ENCODE measurements around the gene FCHSD2. TPM values are rescaled to one million over a fixed set of nuclear protein-coding genes. Genes with fewer than 3 reads are reported as not detected.

FCHSD2 gene
- total RNA-seq, 1 donor from 2014 or later: 20.4 TPM

- DNase-seq: peak; percentile 65
- H3K4me1 Mint-ChIP-seq: peaks cover 76% of the 10 kb centered on the region
- H3K9me3 Mint-ChIP-seq: no peaks in the 10 kb centered on the region
- no peak overlapping the region for H3K4me3 Mint-ChIP-seq
- peak overlapping the region; percentile 54 for H3K27ac Mint-ChIP-seq
- no peaks in the 10 kb centered on the region for H3K36me3 Mint-ChIP-seq (ENCODE audit: low read depth)
- intact Hi-C loops (cut with micrococcal nuclease): no loop called here
- H3K27me3 Mint-ChIP-seq: no peaks in the 10 kb centered on the region
Observed at GRCh38 chr11:73152086-73152853, 10.2 kb upstream of the FCHSD2 start.

- no peak overlapping the region for H3K4me3 Mint-ChIP-seq
- no peaks in the 10 kb centered on the region for H3K36me3 Mint-ChIP-seq (ENCODE audit: low read depth)
- peaks cover 78% of the 10 kb centered on the region for H3K4me1 Mint-ChIP-seq
- H3K9me3 Mint-ChIP-seq: no peaks in the 10 kb centered on the region
- no peaks in the 10 kb centered on the region for H3K27me3 Mint-ChIP-seq
- H3K27ac Mint-ChIP-seq: no peak overlapping the region
- intact Hi-C loops (cut with micrococcal nuclease): no loop called here
- DNase-seq: no peak
Observed at GRCh38 chr11:73151416-73151815, 9.3 kb upstream of the FCHSD2 start.

GRCh38 chr11:73149105-73149504, 7.0 kb upstream of the FCHSD2 start:
- H3K36me3 Mint-ChIP-seq (ENCODE audit: low read depth): no peaks in the 10 kb centered on the region
- H3K27me3 Mint-ChIP-seq: no peaks in the 10 kb centered on the region
- intact Hi-C loops (cut with micrococcal nuclease): no loop called here
- DNase-seq: no peak
- peaks cover 60% of the 10 kb centered on the region for H3K4me1 Mint-ChIP-seq
- H3K9me3 Mint-ChIP-seq: no peaks in the 10 kb centered on the region
- H3K4me3 Mint-ChIP-seq: no peak overlapping the region
- H3K27ac Mint-ChIP-seq: no peak overlapping the region

GRCh38 chr11:73147771-73148681, 5.9 kb upstream of the FCHSD2 start:
- intact Hi-C loops (cut with micrococcal nuclease): no loop called here
- peaks cover 56% of the 10 kb centered on the region for H3K4me1 Mint-ChIP-seq
- H3K9me3 Mint-ChIP-seq: no peaks in the 10 kb centered on the region
- H3K4me3 Mint-ChIP-seq: no peak overlapping the region
- H3K27me3 Mint-ChIP-seq: no peaks in the 10 kb centered on the region
- H3K27ac Mint-ChIP-seq: peak overlapping the region; percentile 51
- no peak for DNase-seq
- no peaks in the 10 kb centered on the region for H3K36me3 Mint-ChIP-seq (ENCODE audit: low read depth)

- DNase-seq: no peak
- H3K9me3 Mint-ChIP-seq: no peaks in the 10 kb centered on the region
- H3K27me3 Mint-ChIP-seq: no peaks in the 10 kb centered on the region
- H3K4me1 Mint-ChIP-seq: peaks cover 43% of the 10 kb centered on the region
- no peak overlapping the region for H3K27ac Mint-ChIP-seq
- H3K36me3 Mint-ChIP-seq (ENCODE audit: low read depth): no peaks in the 10 kb centered on the region
- intact Hi-C loops (cut with micrococcal nuclease): no loop called here
- no peak overlapping the region for H3K4me3 Mint-ChIP-seq
Observed at GRCh38 chr11:73145986-73146575, 4.0 kb upstream of the FCHSD2 start.

- DNase-seq: no peak
- peak overlapping the region; percentile 97 for H3K27ac Mint-ChIP-seq
- intact Hi-C loops (cut with micrococcal nuclease): loop anchor here (1.0 to 5.0 kb wide), 3 partner anchors 10 to 221 kb away; no protein-coding TSS in a partner anchor
- no peaks in the 10 kb centered on the region for H3K9me3 Mint-ChIP-seq
- no peaks in the 10 kb centered on the region for H3K27me3 Mint-ChIP-seq
- H3K36me3 Mint-ChIP-seq (ENCODE audit: low read depth): peaks cover 5% of the 10 kb centered on the region
- H3K4me1 Mint-ChIP-seq: peaks cover 47% of the 10 kb centered on the region
- H3K4me3 Mint-ChIP-seq: peak overlapping the region; percentile 88
Observed at GRCh38 chr11:73143126-73143838, 1.2 kb upstream of the FCHSD2 start.

- Mint-ChIP-seq H3K27ac (peak overlapping the region; percentile 98), H3K36me3 (ENCODE audit: low read depth) (peaks cover 12% of the 10 kb centered on the region), H3K4me1 (peaks cover 39% of the 10 kb centered on the region), H3K4me3 (peak overlapping the region; percentile 99), H3K27me3 (no peaks in the 10 kb centered on the region), H3K9me3 (no peaks in the 10 kb centered on the region)
- intact Hi-C loops (cut with micrococcal nuclease): loop anchor here (1.0 to 5.0 kb wide), 5 partner anchors 37 to 327 kb away; partner anchors contain the start of gene ATG16L2
- DNase-seq: peak; percentile 89
Observed at GRCh38 chr11:73141309-73142127, 600 bp downstream of the FCHSD2 start.

GRCh38 chr11:73141031-73141308, 1.1 kb downstream of the FCHSD2 start:
- H3K4me1 Mint-ChIP-seq: peaks cover 35% of the 10 kb centered on the region

GRCh38 chr11:73140213-73141030, 1.7 kb downstream of the FCHSD2 start:
- DNase-seq: peak; percentile 80
- H3K36me3 Mint-ChIP-seq (ENCODE audit: low read depth): peaks cover 14% of the 10 kb centered on the region
- peak overlapping the region; percentile 99 for H3K4me3 Mint-ChIP-seq
- intact Hi-C loops (cut with micrococcal nuclease): loop anchor here (2.0 to 5.0 kb wide), 3 partner anchors 38 to 218 kb away; no protein-coding TSS in a partner anchor
- H3K27ac Mint-ChIP-seq: peak overlapping the region; percentile 98
- peaks cover 40% of the 10 kb centered on the region for H3K4me1 Mint-ChIP-seq
- H3K9me3 Mint-ChIP-seq: no peaks in the 10 kb centered on the region
- H3K27me3 Mint-ChIP-seq: no peaks in the 10 kb centered on the region

More at GRCh38 chr11:73141031-73141308, 1.1 kb downstream of the FCHSD2 start:
- intact Hi-C loops (cut with micrococcal nuclease): loop anchor here (2.0 to 5.0 kb wide), 3 partner anchors 38 to 219 kb away; no protein-coding TSS in a partner anchor
- DNase-seq: peak; percentile 78
- H3K27me3 Mint-ChIP-seq: no peaks in the 10 kb centered on the region
- peaks cover 14% of the 10 kb centered on the region for H3K36me3 Mint-ChIP-seq (ENCODE audit: low read depth)
- H3K4me3 Mint-ChIP-seq: peak overlapping the region; percentile 99
- peak overlapping the region; percentile 98 for H3K27ac Mint-ChIP-seq
- no peaks in the 10 kb centered on the region for H3K9me3 Mint-ChIP-seq

GRCh38 chr11:73139476-73140198, 2.5 kb downstream of the FCHSD2 start:
- DNase-seq: no peak
- intact Hi-C loops (cut with micrococcal nuclease): loop anchor here (2.0 to 5.0 kb wide), 3 partner anchors 39 to 217 kb away; no protein-coding TSS in a partner anchor
- peak overlapping the region; percentile 99 for H3K4me3 Mint-ChIP-seq
- H3K27me3 Mint-ChIP-seq: no peaks in the 10 kb centered on the region
- H3K9me3 Mint-ChIP-seq: no peaks in the 10 kb centered on the region
- peaks cover 16% of the 10 kb centered on the region for H3K36me3 Mint-ChIP-seq (ENCODE audit: low read depth)
- peaks cover 38% of the 10 kb centered on the region for H3K4me1 Mint-ChIP-seq
- no peak overlapping the region for H3K27ac Mint-ChIP-seq

GRCh38 chr11:73137944-73138274, 4.2 kb downstream of the FCHSD2 start:
- Mint-ChIP-seq H3K27me3 (no peaks in the 10 kb centered on the region), H3K27ac (no peak overlapping the region), H3K36me3 (ENCODE audit: low read depth) (peaks cover 23% of the 10 kb centered on the region), H3K4me1 (peaks cover 35% of the 10 kb centered on the region), H3K4me3 (no peak overlapping the region), H3K9me3 (no peaks in the 10 kb centered on the region)
- DNase-seq: no peak
- intact Hi-C loops (cut with micrococcal nuclease): no loop called here

Data from activated CD4-positive, alpha-beta T cell treated with anti-CD3 and anti-CD28 coated beads, Interleukin-2, amount 10 ng/mL, durations not matched to agents 24 days and 14 days (primary cell).